AG08395 (cell line): ENCODE measurements around the gene PPP1R2.

Experiments
- DNase-seq: peaks from one replicate; pipeline ENCODE4 v3.0.0; 2012; ENCODE audit warnings: mixed read lengths, low spot score

The PPP1R2 gene

GRCh38 chr3:195565716-195566115 is 22.6 kb upstream of the PPP1R2 start:
- no peak for DNase-seq

GRCh38 chr3:195563317-195563716 is 20.2 kb upstream of the PPP1R2 start:
- DNase-seq, result no peak

- no peak for DNase-seq
Observed at GRCh38 chr3:195559723-195560409, 16.7 kb upstream of the PPP1R2 start.

GRCh38 chr3:195558602-195559001 is 15.5 kb upstream of the PPP1R2 start:
- no peak for DNase-seq

- no peak for DNase-seq
Observed at GRCh38 chr3:195557322-195557721, 14.2 kb upstream of the PPP1R2 start.

- no peak for DNase-seq
Observed at GRCh38 chr3:195556390-195556789, 13.3 kb upstream of the PPP1R2 start.

GRCh38 chr3:195555110-195555509 is 12.0 kb upstream of the PPP1R2 start:
- DNase-seq, result no peak

GRCh38 chr3:195554458-195554857 is 11.3 kb upstream of the PPP1R2 start:
- DNase-seq, result no peak

GRCh38 chr3:195553268-195553667 is 10.1 kb upstream of the PPP1R2 start:
- no peak for DNase-seq

- no peak for DNase-seq
Observed at GRCh38 chr3:195551381-195551978, 8.4 kb upstream of the PPP1R2 start.

GRCh38 chr3:195550723-195551122 is 7.6 kb upstream of the PPP1R2 start:
- no peak for DNase-seq

- DNase-seq, result no peak
Observed at GRCh38 chr3:195549931-195550519, 6.9 kb upstream of the PPP1R2 start.

- DNase-seq, result no peak
Observed at GRCh38 chr3:195548987-195549386, 5.9 kb upstream of the PPP1R2 start.

GRCh38 chr3:195548501-195548900 is 5.4 kb upstream of the PPP1R2 start:
- no peak for DNase-seq

GRCh38 chr3:195548006-195548405 is 4.9 kb upstream of the PPP1R2 start:
- DNase-seq, result no peak

- DNase-seq, result peak; percentile 81
Observed at GRCh38 chr3:195546130-195546560, 3.0 kb upstream of the PPP1R2 start.

- DNase-seq, result no peak
Observed at GRCh38 chr3:195544634-195545033, 1.5 kb upstream of the PPP1R2 start.

- DNase-seq, result no peak
Observed at GRCh38 chr3:195544230-195544536, 1.1 kb upstream of the PPP1R2 start.

- DNase-seq, result no peak
Observed at GRCh38 chr3:195543500-195544229, 540 bp upstream of the PPP1R2 start.

- no peak for DNase-seq
Observed at GRCh38 chr3:195542316-195542697, 818 bp downstream of the PPP1R2 start.

GRCh38 chr3:195540511-195540910 is 2.6 kb downstream of the PPP1R2 start:
- no peak for DNase-seq

GRCh38 chr3:195540027-195540426 is 3.1 kb downstream of the PPP1R2 start:
- no peak for DNase-seq

GRCh38 chr3:195539479-195539878 is 3.6 kb downstream of the PPP1R2 start:
- DNase-seq, result no peak
